ENCODE results near the gene HEG1. TPM values are rescaled to one million over a fixed set of nuclear protein-coding genes. Genes with fewer than 3 reads are reported as not detected.

HEG1 gene
- total and polyA plus RNA-seq, 2 experiments from 2014 or later, result 1.8 to 8.8 TPM

DNA sequence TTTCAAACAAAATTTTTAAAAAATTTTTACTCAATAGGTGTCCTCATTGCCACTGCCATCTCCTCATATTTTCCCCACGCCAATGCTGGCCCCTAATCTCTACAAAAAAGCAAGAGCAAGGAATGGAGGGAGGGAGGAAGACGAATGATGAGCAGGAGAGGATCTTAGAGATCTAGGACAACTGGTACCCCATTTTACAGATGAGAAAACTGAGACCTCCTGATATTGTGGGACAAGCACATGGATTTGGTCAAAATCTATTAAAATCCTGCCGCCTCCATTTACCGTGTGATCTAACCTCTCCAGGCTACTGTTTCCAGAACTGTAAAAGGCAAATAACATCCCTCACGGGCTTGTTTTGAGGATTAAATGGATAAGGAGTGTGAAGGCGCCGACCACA lies 4.6 kb downstream of the HEG1 start:
- Histone ChIP-seq H3K36me3 (ENCODE audit: insufficient read depth) (no peaks in the 10 kb centered on the region), H3K27me3 (ENCODE audit: insufficient read depth) (peaks cover 18% of the 10 kb centered on the region), H3K79me2 (replicated peaks; ENCODE audit: insufficient read depth) (peaks cover 14% of the 10 kb centered on the region; the same call in 1 of the 2 replicates), H3F3A (replicated peaks; ENCODE audit: low read depth) (peaks cover 20% of the 10 kb centered on the region), H2AFZ (no peak overlapping the region), H3K4me2 (peak overlapping the region; percentile 74), H3K27ac (ENCODE audit: low read depth) (0 out of 2 replicates have a peak overlapping the region, but pooled peaks have one; percentile 23), H3K4me1 (ENCODE audit: insufficient read depth) (peaks cover 46% of the 10 kb centered on the region), H3K4me3 (no peak overlapping the region; the same call in 1 of the 2 replicates), H3K9me2 (ENCODE audit: insufficient read depth) (no peaks in the 10 kb centered on the region), H4K20me1 (replicated peaks; ENCODE audit: insufficient read depth) (peaks cover 4% of the 10 kb centered on the region; the same call in 1 of the 2 replicates)
- no peaks in the 10 kb centered on the region for H3K9me3 Mint-ChIP-seq
- H3K4me3 Mint-ChIP-seq, result peak overlapping the region; percentile 53; the same call in 1 of the 3 replicates
- TF ChIP-seq, protein P1, sequence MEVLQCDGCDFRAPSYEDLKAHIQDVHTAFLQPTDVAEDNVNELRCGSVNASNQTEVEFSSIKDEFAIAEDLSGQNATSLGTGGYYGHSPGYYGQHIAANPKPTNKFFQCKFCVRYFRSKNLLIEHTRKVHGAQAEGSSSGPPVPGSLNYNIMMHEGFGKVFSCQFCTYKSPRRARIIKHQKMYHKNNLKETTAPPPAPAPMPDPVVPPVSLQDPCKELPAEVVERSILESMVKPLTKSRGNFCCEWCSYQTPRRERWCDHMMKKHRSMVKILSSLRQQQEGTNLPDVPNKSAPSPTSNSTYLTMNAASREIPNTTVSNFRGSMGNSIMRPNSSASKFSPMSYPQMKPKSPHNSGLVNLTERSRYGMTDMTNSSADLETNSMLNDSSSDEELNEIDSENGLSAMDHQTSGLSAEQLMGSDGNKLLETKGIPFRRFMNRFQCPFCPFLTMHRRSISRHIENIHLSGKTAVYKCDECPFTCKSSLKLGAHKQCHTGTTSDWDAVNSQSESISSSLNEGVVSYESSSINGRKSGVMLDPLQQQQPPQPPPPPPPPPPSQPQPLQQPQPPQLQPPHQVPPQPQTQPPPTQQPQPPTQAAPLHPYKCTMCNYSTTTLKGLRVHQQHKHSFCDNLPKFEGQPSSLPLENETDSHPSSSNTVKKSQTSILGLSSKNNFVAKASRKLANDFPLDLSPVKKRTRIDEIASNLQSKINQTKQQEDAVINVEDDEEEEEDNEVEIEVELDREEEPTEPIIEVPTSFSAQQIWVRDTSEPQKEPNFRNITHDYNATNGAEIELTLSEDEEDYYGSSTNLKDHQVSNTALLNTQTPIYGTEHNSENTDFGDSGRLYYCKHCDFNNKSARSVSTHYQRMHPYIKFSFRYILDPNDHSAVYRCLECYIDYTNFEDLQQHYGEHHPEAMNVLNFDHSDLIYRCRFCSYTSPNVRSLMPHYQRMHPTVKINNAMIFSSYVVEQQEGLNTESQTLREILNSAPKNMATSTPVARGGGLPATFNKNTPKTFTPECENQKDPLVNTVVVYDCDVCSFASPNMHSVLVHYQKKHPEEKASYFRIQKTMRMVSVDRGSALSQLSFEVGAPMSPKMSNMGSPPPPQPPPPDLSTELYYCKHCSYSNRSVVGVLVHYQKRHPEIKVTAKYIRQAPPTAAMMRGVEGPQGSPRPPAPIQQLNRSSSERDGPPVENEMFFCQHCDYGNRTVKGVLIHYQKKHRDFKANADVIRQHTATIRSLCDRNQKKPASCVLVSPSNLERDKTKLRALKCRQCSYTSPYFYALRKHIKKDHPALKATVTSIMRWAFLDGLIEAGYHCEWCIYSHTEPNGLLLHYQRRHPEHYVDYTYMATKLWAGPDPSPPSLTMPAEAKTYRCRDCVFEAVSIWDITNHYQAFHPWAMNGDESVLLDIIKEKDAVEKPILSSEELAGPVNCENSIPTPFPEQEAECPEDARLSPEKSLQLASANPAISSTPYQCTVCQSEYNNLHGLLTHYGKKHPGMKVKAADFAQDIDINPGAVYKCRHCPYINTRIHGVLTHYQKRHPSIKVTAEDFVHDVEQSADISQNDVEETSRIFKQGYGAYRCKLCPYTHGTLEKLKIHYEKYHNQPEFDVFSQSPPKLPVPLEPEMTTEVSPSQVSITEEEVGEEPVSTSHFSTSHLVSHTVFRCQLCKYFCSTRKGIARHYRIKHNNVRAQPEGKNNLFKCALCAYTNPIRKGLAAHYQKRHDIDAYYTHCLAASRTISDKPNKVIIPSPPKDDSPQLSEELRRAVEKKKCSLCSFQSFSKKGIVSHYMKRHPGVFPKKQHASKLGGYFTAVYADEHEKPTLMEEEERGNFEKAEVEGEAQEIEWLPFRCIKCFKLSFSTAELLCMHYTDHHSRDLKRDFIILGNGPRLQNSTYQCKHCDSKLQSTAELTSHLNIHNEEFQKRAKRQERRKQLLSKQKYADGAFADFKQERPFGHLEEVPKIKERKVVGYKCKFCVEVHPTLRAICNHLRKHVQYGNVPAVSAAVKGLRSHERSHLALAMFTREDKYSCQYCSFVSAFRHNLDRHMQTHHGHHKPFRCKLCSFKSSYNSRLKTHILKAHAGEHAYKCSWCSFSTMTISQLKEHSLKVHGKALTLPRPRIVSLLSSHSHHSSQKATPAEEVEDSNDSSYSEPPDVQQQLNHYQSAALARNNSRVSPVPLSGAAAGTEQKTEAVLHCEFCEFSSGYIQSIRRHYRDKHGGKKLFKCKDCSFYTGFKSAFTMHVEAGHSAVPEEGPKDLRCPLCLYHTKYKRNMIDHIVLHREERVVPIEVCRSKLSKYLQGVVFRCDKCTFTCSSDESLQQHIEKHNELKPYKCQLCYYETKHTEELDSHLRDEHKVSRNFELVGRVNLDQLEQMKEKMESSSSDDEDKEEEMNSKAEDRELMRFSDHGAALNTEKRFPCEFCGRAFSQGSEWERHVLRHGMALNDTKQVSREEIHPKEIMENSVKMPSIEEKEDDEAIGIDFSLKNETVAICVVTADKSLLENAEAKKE (CRISPR knock-in tag; IDR thresholded peaks at IDR 0.05), result no peak
- TF ChIP-seq, protein P2, sequence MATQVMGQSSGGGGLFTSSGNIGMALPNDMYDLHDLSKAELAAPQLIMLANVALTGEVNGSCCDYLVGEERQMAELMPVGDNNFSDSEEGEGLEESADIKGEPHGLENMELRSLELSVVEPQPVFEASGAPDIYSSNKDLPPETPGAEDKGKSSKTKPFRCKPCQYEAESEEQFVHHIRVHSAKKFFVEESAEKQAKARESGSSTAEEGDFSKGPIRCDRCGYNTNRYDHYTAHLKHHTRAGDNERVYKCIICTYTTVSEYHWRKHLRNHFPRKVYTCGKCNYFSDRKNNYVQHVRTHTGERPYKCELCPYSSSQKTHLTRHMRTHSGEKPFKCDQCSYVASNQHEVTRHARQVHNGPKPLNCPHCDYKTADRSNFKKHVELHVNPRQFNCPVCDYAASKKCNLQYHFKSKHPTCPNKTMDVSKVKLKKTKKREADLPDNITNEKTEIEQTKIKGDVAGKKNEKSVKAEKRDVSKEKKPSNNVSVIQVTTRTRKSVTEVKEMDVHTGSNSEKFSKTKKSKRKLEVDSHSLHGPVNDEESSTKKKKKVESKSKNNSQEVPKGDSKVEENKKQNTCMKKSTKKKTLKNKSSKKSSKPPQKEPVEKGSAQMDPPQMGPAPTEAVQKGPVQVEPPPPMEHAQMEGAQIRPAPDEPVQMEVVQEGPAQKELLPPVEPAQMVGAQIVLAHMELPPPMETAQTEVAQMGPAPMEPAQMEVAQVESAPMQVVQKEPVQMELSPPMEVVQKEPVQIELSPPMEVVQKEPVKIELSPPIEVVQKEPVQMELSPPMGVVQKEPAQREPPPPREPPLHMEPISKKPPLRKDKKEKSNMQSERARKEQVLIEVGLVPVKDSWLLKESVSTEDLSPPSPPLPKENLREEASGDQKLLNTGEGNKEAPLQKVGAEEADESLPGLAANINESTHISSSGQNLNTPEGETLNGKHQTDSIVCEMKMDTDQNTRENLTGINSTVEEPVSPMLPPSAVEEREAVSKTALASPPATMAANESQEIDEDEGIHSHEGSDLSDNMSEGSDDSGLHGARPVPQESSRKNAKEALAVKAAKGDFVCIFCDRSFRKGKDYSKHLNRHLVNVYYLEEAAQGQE (IDR thresholded peaks at IDR 0.05; ENCODE audit: unreplicated experiment), result no peak
- TF ChIP-seq ZNF331 (CRISPR knock-in tag; IDR thresholded peaks at IDR 0.05; ENCODE audit: low read depth), result no peak
- TF ChIP-seq EZH2phosphoT487 (IDR thresholded peaks at IDR 0.05; ENCODE audit: unreplicated experiment), result no peak
- TF ChIP-seq CREB1 (CRISPR knock-in tag; IDR thresholded peaks at IDR 0.05; ENCODE audit: low read depth), result no peak
- TF ChIP-seq EZH2 (IDR thresholded peaks at IDR 0.05; ENCODE audit: low read depth, unreplicated experiment), result no peak
- TF ChIP-seq, protein P3, sequence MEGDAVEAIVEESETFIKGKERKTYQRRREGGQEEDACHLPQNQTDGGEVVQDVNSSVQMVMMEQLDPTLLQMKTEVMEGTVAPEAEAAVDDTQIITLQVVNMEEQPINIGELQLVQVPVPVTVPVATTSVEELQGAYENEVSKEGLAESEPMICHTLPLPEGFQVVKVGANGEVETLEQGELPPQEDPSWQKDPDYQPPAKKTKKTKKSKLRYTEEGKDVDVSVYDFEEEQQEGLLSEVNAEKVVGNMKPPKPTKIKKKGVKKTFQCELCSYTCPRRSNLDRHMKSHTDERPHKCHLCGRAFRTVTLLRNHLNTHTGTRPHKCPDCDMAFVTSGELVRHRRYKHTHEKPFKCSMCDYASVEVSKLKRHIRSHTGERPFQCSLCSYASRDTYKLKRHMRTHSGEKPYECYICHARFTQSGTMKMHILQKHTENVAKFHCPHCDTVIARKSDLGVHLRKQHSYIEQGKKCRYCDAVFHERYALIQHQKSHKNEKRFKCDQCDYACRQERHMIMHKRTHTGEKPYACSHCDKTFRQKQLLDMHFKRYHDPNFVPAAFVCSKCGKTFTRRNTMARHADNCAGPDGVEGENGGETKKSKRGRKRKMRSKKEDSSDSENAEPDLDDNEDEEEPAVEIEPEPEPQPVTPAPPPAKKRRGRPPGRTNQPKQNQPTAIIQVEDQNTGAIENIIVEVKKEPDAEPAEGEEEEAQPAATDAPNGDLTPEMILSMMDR (conservative IDR thresholded peaks at IDR 0.05; ENCODE audit: low read depth in 2 of 2), result no peak
- TF ChIP-seq NANOG (IDR thresholded peaks at IDR 0.05; ENCODE audit: borderline replicate concordance), result no peak
- TF ChIP-seq, protein P4, sequence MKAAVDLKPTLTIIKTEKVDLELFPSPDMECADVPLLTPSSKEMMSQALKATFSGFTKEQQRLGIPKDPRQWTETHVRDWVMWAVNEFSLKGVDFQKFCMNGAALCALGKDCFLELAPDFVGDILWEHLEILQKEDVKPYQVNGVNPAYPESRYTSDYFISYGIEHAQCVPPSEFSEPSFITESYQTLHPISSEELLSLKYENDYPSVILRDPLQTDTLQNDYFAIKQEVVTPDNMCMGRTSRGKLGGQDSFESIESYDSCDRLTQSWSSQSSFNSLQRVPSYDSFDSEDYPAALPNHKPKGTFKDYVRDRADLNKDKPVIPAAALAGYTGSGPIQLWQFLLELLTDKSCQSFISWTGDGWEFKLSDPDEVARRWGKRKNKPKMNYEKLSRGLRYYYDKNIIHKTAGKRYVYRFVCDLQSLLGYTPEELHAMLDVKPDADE (IDR thresholded peaks at IDR 0.05), result no peak
- TF ChIP-seq ZNF114 (CRISPR knock-in tag; IDR thresholded peaks at IDR 0.05), result no peak
- TF ChIP-seq JUNB (IDR thresholded peaks at IDR 0.05; ENCODE audit: unreplicated experiment), result no peak
- TF ChIP-seq STAT1 (IDR thresholded peaks at IDR 0.05; ENCODE audit: unreplicated experiment), result no peak
- DNase-seq (ENCODE audit: low spot score) (no peak), ATAC-seq (no peak)
- H3K27me3 Mint-ChIP-seq (ENCODE audit: insufficient read depth, low read depth, poor library complexity), result peaks cover 16% of the 10 kb centered on the region
- H3K36me3 Mint-ChIP-seq (ENCODE audit: low read depth), result no peaks in the 10 kb centered on the region; the same call in 2 of the 3 replicates
- peaks cover 47% of the 10 kb centered on the region for H3K4me1 Mint-ChIP-seq
- H3K27ac Mint-ChIP-seq, result no peak overlapping the region
